Left ventricle myocardium superior (tissue), 1 donor: ENCODE measurements around the gene HIPK1. TPM values are rescaled to one million over a fixed set of nuclear protein-coding genes. Genes with fewer than 3 reads are reported as not detected.

ENCODE experiments used
- ATAC-seq: fragments of 200-7000 bp; cut with Tn5 transposase; one replicate; pipeline ENCODE4 v1.9.1; 2020; ENCODE audit warnings: mild to moderate bottlenecking, moderate library complexity
- DNase-seq: peaks from one replicate; pipeline ENCODE4 v3.0.0-alpha.2; 2020
- intact Hi-C: fragments of 100-400 bp; cut with micrococcal nuclease; formaldehyde crosslinking; loops from one replicate; pipeline ENCODE4 v1.11.0; 2022
- total RNA-seq: library from RNA; stranded (reverse); fragmentation: NEBNext Ultra II Directional; extraction: Animal tissue kit (Norgen Biotek cat#: 25700); gene quantifications from one replicate; pipeline ENCODE4 v1.2.1, GENCODE V29; 2021
- donor health status: DM: no; HTN: yes; CAD: no; lungs with severe emphysema.

HIPK1 gene
- total RNA-seq, 1 donor from 2014 or later, result 52.2 TPM

GRCh38 chr1:113976609-113977278 lies 47.6 kb downstream of the HIPK1 start:
- no peak for DNase-seq
- intact Hi-C loops, result no loop called here
- ATAC-seq, result peak; percentile 13

GRCh38 chr1:113977906-113978305 lies 48.8 kb downstream of the HIPK1 start:
- ATAC-seq, result no peak
- DNase-seq, result no peak
- intact Hi-C loops, result loop anchor here (2.0 kb wide), 1 partner anchor 305 kb away; no protein-coding TSS in a partner anchor

- DNase-seq (peak; percentile 83), ATAC-seq (peak; percentile 70)
- intact Hi-C loops, result loop anchor here (2.0 kb wide), 1 partner anchor 304 kb away; no protein-coding TSS in a partner anchor
Observed at GRCh38 chr1:113978863-113979702, 50.0 kb downstream of the HIPK1 start, which contains the start of gene OLFML3. Gene OLFML3, plus strand, starts transcription at chr1:113979474. Its CDS starts 43 bp downstream, at chr1:113979517.

- peak; percentile 76 for DNase-seq
- intact Hi-C loops, result no loop called here
- no peak for ATAC-seq
Observed at GRCh38 chr1:113980110-113980509, 51.0 kb downstream of the HIPK1 start.

GRCh38 chr1:113981962-113982931 lies 53.1 kb downstream of the HIPK1 start:
- peak; percentile 74 for DNase-seq
- intact Hi-C loops, result no loop called here
- ATAC-seq, result peak; percentile 79

- intact Hi-C loops, result no loop called here
- DNase-seq (no peak), ATAC-seq (no peak)
Observed at GRCh38 chr1:113982949-113983348, 53.8 kb downstream of the HIPK1 start.

- intact Hi-C loops, result no loop called here
- DNase-seq (no peak), ATAC-seq (no peak)
Observed at GRCh38 chr1:113983391-113983790, 54.3 kb downstream of the HIPK1 start.

- DNase-seq (no peak), ATAC-seq (no peak)
- intact Hi-C loops, result no loop called here
Observed at GRCh38 chr1:113983826-113984225, 54.7 kb downstream of the HIPK1 start.

GRCh38 chr1:113984710-113985109 lies 55.6 kb downstream of the HIPK1 start:
- intact Hi-C loops, result no loop called here
- ATAC-seq (no peak), DNase-seq (no peak)

GRCh38 chr1:113986802-113987201 lies 57.7 kb downstream of the HIPK1 start:
- intact Hi-C loops, result no loop called here
- DNase-seq (no peak), ATAC-seq (no peak)

GRCh38 chr1:113987259-113987658 lies 58.1 kb downstream of the HIPK1 start:
- intact Hi-C loops, result no loop called here
- ATAC-seq, result no peak

GRCh38 chr1:113990530-113990929 lies 61.4 kb downstream of the HIPK1 start:
- ATAC-seq (no peak), DNase-seq (no peak)
- intact Hi-C loops, result no loop called here

More at GRCh38 chr1:113987259-113987658, 58.1 kb downstream of the HIPK1 start:
- no peak for DNase-seq

GRCh38 chr1:113990961-113991360 lies 61.8 kb downstream of the HIPK1 start:
- intact Hi-C loops, result no loop called here
- DNase-seq (no peak), ATAC-seq (no peak)

- intact Hi-C loops, result no loop called here
- ATAC-seq, result no peak
- DNase-seq, result no peak
Observed at GRCh38 chr1:113991467-113991997, 62.4 kb downstream of the HIPK1 start.

GRCh38 chr1:113993072-113993471 lies 63.9 kb downstream of the HIPK1 start:
- DNase-seq (no peak), ATAC-seq (no peak)
- intact Hi-C loops, result no loop called here

GRCh38 chr1:113993766-113994165 lies 64.6 kb downstream of the HIPK1 start:
- intact Hi-C loops, result no loop called here

GRCh38 chr1:113995382-113995781 lies 66.3 kb downstream of the HIPK1 start:
- intact Hi-C loops, result no loop called here
- DNase-seq, result no peak
- ATAC-seq, result no peak

More at GRCh38 chr1:113993766-113994165, 64.6 kb downstream of the HIPK1 start:
- DNase-seq (no peak), ATAC-seq (no peak)

GRCh38 chr1:113998361-113998760 lies 69.2 kb downstream of the HIPK1 start:
- ATAC-seq (no peak), DNase-seq (no peak)
- intact Hi-C loops, result no loop called here

- intact Hi-C loops, result no loop called here
- ATAC-seq (no peak), DNase-seq (no peak)
Observed at GRCh38 chr1:113999233-113999632, 70.1 kb downstream of the HIPK1 start.
